Chondrocyte (in vitro differentiated cells): ENCODE measurements around the gene TMEM132A. TPM values are rescaled to one million over a fixed set of nuclear protein-coding genes. Genes with fewer than 3 reads are reported as not detected.

Experiments
- DNase-seq: peaks from one replicate; pipeline ENCODE4 v3.0.0; 2021; ENCODE audit warnings: mixed read lengths, low spot score
- H3K27ac Mint-ChIP-seq: one replicate; pipeline ENCODE4 v1.8.0; 2021; ENCODE audit warnings: mild to moderate bottlenecking, moderate library complexity, mixed read lengths; ENCODE audit not compliant: unreplicated experiment
- H3K27me3 Mint-ChIP-seq: 2 replicates; pipeline ENCODE4 v1.8.0; 2021; ENCODE audit warnings: low read depth, mixed read lengths
- H3K36me3 Mint-ChIP-seq: 2 replicates; pipeline ENCODE4 v1.8.0; 2021; ENCODE audit warnings: low read depth, mixed read lengths
- H3K4me1 Mint-ChIP-seq: 2 replicates; pipeline ENCODE4 v1.8.0; 2021; ENCODE audit warnings: low read depth, mild to moderate bottlenecking, mixed read lengths
- H3K4me3 Mint-ChIP-seq: one replicate; pipeline ENCODE4 v1.8.0; 2021; ENCODE audit warnings: mild to moderate bottlenecking, moderate library complexity, mixed read lengths; ENCODE audit not compliant: unreplicated experiment
- H3K9me3 Mint-ChIP-seq: 2 replicates; pipeline ENCODE4 v1.8.0; 2021; ENCODE audit warnings: low read depth, mixed read lengths
- CTCF ChIP-seq: fragments of 200-600 bp; sonication (generic); IDR thresholded peaks from 2 replicates; pipeline ENCODE4 v1.5.0; 2021; ENCODE audit warnings: antibody characterized with exemption, mild to moderate bottlenecking, moderate library complexity
- total RNA-seq: library from RNA; stranded (reverse); gene quantifications from 3 replicates; pipeline ENCODE4 v1.2.1, GENCODE V29; 2021

Gene TMEM132A
- total RNA-seq, 1 donor from 2014 or later = 69.8 TPM

- Mint-ChIP-seq H3K4me3 (no peak overlapping the region), H3K36me3 (peaks cover 32% of the 10 kb centered on the region), H3K27ac (peak overlapping the region; percentile 9), H3K4me1 (peaks cover 11% of the 10 kb centered on the region), H3K27me3 (no peaks in the 10 kb centered on the region), H3K9me3 (no peaks in the 10 kb centered on the region)
- TF ChIP-seq CTCF = no peak
- no peak for DNase-seq
These were observed 24.3 kb upstream of the TMEM132A start for GRCh38 chr11:60899977-60900376.

DNA sequence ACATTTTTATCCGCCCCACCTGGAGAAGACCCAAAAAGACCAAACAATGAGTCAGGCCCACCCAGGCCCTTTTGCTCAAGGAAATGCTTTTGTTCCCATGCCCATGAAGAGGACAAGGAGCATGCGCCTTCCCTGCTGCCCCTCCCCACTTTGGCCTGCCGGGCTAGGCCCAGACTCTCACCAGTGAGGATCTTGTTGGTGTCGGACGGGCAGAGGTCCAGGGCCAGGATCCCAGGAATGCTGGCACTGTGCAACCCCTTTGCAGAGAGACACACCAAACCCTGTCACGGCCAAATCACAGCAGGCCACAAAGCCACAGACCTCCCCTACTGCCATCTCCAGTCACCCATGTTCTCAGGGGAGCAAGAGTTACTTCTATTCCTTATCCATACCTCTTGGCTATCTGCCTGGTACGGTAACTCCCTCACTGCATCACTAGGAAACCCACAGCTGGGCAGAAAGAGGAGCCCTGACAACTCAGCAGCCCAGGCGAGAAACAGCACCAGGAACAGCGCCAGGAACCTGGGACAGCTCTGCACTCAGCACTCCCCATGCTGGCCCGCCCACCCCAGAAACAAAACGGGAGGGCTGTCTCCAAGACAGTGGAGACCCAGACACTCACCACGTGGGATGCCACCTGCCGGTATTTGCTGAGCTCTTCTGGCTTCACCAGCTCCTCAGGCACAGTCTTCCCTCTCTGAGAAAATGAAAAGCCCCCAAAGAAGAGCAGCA lies 23.4 kb upstream of the TMEM132A start:
- Mint-ChIP-seq H3K9me3 (no peaks in the 10 kb centered on the region), H3K36me3 (peaks cover 27% of the 10 kb centered on the region), H3K27me3 (no peaks in the 10 kb centered on the region), H3K27ac (no peak overlapping the region), H3K4me3 (no peak overlapping the region), H3K4me1 (peaks cover 20% of the 10 kb centered on the region)
- no peak for DNase-seq
- no peak for TF ChIP-seq CTCF

DNA sequence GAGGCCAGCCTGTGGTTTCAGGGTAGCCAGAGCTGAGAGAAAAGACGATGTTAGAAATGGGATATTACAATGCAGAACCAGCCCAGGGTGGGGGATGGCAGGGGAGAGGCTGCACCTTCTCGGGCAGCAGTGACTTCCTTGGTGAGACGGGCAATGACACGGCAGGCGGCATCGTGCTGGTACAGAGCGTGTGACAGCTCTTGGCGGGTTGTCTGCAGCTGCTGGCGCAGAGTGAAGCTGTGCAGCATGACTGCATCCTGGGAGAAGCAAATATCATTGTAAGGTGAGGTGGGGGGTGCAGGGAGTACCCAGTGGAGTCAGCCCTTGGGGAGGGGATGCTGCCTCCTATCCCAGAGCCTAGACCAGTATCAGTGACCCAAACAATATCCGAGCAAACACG lies 21.6 kb upstream of the TMEM132A start:
- no peaks in the 10 kb centered on the region for H3K9me3 Mint-ChIP-seq
- no peak overlapping the region for H3K27ac Mint-ChIP-seq
- no peaks in the 10 kb centered on the region for H3K27me3 Mint-ChIP-seq
- H3K36me3 Mint-ChIP-seq = peaks cover 22% of the 10 kb centered on the region
- no peak overlapping the region for H3K4me3 Mint-ChIP-seq
- peaks cover 27% of the 10 kb centered on the region for H3K4me1 Mint-ChIP-seq
- no peak for DNase-seq
- no peak for TF ChIP-seq CTCF

GRCh38 chr11:60905047-60905446 lies 19.2 kb upstream of the TMEM132A start:
- Mint-ChIP-seq H3K4me1 (peaks cover 27% of the 10 kb centered on the region), H3K36me3 (peaks cover 11% of the 10 kb centered on the region)
- no peak for TF ChIP-seq CTCF

GRCh38 chr11:60905551-60906113 lies 18.6 kb upstream of the TMEM132A start:
- Mint-ChIP-seq H3K4me3 (peak overlapping the region; percentile 84), H3K36me3 (peaks cover 9% of the 10 kb centered on the region), H3K9me3 (no peaks in the 10 kb centered on the region), H3K27ac (peak overlapping the region; percentile 87), H3K4me1 (peaks cover 27% of the 10 kb centered on the region), H3K27me3 (peaks cover 8% of the 10 kb centered on the region)
- no peak for DNase-seq
- no peak for TF ChIP-seq CTCF

More at GRCh38 chr11:60905047-60905446, 19.2 kb upstream of the TMEM132A start:
- H3K27ac Mint-ChIP-seq = peak overlapping the region; percentile 87
- no peak for DNase-seq
- H3K9me3 Mint-ChIP-seq = no peaks in the 10 kb centered on the region
- peak overlapping the region; percentile 84 for H3K4me3 Mint-ChIP-seq
- peaks cover 8% of the 10 kb centered on the region for H3K27me3 Mint-ChIP-seq
